PC-9 (cell line): Measurements from ENCODE around the gene SLC25A52.

Experiments used
- CTCF ChIP-seq: fragments of 200-600 bp; sonication (generic); conservative IDR thresholded peaks from 2 replicates; pipeline ENCODE4 v1.6.1; 2017; ENCODE audit warnings: mixed run types, antibody characterized with exemption, mild to moderate bottlenecking, moderate library complexity
- EZH2 ChIP-seq: fragments of 200-600 bp; sonication (generic); IDR thresholded peaks from 2 replicates; pipeline ENCODE4 v1.8.0; 2017; ENCODE audit warnings: antibody characterized with exemption, low read depth

DNA sequence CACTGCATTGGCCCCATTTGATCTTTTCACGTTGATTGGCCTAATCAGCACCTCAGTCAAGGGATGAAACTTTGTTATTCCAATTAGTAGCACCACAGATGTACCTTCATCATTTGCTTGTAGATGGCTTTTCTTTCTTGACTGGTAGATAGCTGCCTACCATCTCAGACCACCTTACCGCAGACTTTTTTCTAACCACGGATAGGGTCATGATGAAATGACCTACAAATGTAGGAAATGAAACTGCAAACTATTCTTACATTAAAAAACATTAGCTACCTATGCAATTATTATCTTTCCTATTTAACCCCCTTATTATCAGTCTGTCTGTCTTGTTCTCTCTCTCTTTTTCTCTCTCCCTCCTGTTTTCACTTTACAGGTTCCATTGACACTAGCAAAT lies 22.4 kb upstream of the SLC25A52 start:
- TF ChIP-seq CTCF (no peak), EZH2 (no peak)
